GM23338 (cell line): ENCODE data around the gene NELFB. TPM values are rescaled to one million over a fixed set of nuclear protein-coding genes. Genes with fewer than 3 reads are reported as not detected.

ENCODE experiments used
- ATAC-seq: fragments of 200-7000 bp; cut with Tn5 transposase; 3 replicates; pipeline ENCODE4 v1.9.1; 2020
- DNase-seq: peaks from one replicate; pipeline ENCODE4 v3.0.0-alpha.2; 2015; ENCODE audit warnings: low spot score
- H2AFZ ChIP-seq: fragments of 200-600 bp; sonication (generic); 2 replicates; pipeline ENCODE4 v1.8.0; 2016; ENCODE audit warnings: antibody characterized with exemption, mild to moderate bottlenecking, moderate library complexity
- H3F3A ChIP-seq: fragments of 200-600 bp; sonication (generic); replicated peaks from 2 replicates; pipeline ENCODE4 v1.8.0; 2017; ENCODE audit warnings: antibody characterized with exemption, mixed run types, low read depth
- H3K27ac ChIP-seq: fragments of 200-600 bp; sonication (generic); 2 replicates; pipeline ENCODE4 v1.6.1; 2016; ENCODE audit warnings: low read depth
- H3K27me3 ChIP-seq: fragments of 200-600 bp; sonication (generic); 2 replicates; pipeline ENCODE4 v1.8.0; 2016; ENCODE audit warnings: mild to moderate bottlenecking, mixed run types, moderate library complexity; ENCODE audit not compliant: insufficient read depth
- H3K36me3 ChIP-seq: fragments of 200-600 bp; sonication (generic); 2 replicates; pipeline ENCODE4 v1.8.0; 2016; ENCODE audit warnings: mild to moderate bottlenecking; ENCODE audit not compliant: insufficient read depth
- H3K4me1 ChIP-seq: fragments of 200-600 bp; sonication (generic); 2 replicates; pipeline ENCODE4 v1.8.0; 2016; ENCODE audit warnings: mild to moderate bottlenecking, moderate library complexity; ENCODE audit not compliant: insufficient read depth
- H3K4me2 ChIP-seq: fragments of 200-600 bp; sonication (generic); 2 replicates; pipeline ENCODE4 v1.7.1; 2017; ENCODE audit warnings: mixed run types
- H3K4me3 ChIP-seq: fragments of 200-600 bp; sonication (generic); 2 replicates; pipeline ENCODE4 v1.6.1; 2016; ENCODE audit warnings: mixed run types
- H3K79me2 ChIP-seq: fragments of 200-600 bp; sonication (generic); replicated peaks from 2 replicates; pipeline ENCODE4 v1.8.0; 2017; ENCODE audit warnings: mild to moderate bottlenecking; ENCODE audit not compliant: insufficient read depth
- H3K9me2 ChIP-seq: fragments of 200-600 bp; sonication (generic); 2 replicates; pipeline ENCODE4 v1.8.0; 2017; ENCODE audit not compliant: insufficient read depth
- H4K20me1 ChIP-seq: fragments of 200-600 bp; sonication (generic); replicated peaks from 2 replicates; pipeline ENCODE4 v1.8.0; 2017; ENCODE audit warnings: mild to moderate bottlenecking; ENCODE audit not compliant: insufficient read depth
- H3K27ac Mint-ChIP-seq: 2 replicates; pipeline ENCODE4 v1.8.0; 2020; ENCODE audit warnings: inconsistent platforms, mild to moderate bottlenecking, moderate library complexity, mixed read lengths
- H3K27me3 Mint-ChIP-seq: 3 replicates; pipeline ENCODE4 v1.8.0; 2022; ENCODE audit warnings: low read depth, mild to moderate bottlenecking, moderate library complexity, mixed read lengths, inconsistent platforms; ENCODE audit not compliant: insufficient read depth, poor library complexity
- H3K36me3 Mint-ChIP-seq: 3 replicates; pipeline ENCODE4 v1.8.0; 2021; ENCODE audit warnings: low read depth, mild to moderate bottlenecking, inconsistent platforms, moderate library complexity, mixed read lengths
- H3K4me1 Mint-ChIP-seq: 3 replicates; pipeline ENCODE4 v1.8.0; 2020; ENCODE audit warnings: mild to moderate bottlenecking, inconsistent platforms, mixed read lengths
- H3K4me3 Mint-ChIP-seq: 3 replicates; pipeline ENCODE4 v1.8.0; 2021; ENCODE audit warnings: moderate library complexity, mild to moderate bottlenecking, inconsistent platforms, mixed read lengths
- H3K9me3 Mint-ChIP-seq: 3 replicates; pipeline ENCODE4 v1.8.0; 2020; ENCODE audit warnings: moderate library complexity, mild to moderate bottlenecking, inconsistent platforms, mixed read lengths
- CREB1 ChIP-seq: fragments of 250-450 bp; sonication (Bioruptor Pico); IDR thresholded peaks from 2 replicates; pipeline ENCODE4 v1.5.0; 2020; ENCODE audit warnings: low read depth, mild to moderate bottlenecking, moderate library complexity
- EZH2 ChIP-seq: fragments of 200-600 bp; sonication (generic); IDR thresholded peaks from one replicate; pipeline ENCODE4 v1.8.0; 2017; ENCODE audit warnings: antibody characterized with exemption, mild to moderate bottlenecking, low read depth; ENCODE audit not compliant: unreplicated experiment
- EZH2phosphoT487 ChIP-seq: fragments of 200-600 bp; sonication (generic); IDR thresholded peaks from one replicate; pipeline ENCODE4 v1.8.1; 2018; ENCODE audit warnings: antibody characterized with exemption; ENCODE audit not compliant: unreplicated experiment
- JUNB ChIP-seq: IDR thresholded peaks from one replicate; pipeline ENCODE4 v1.6.1; 2016; ENCODE audit warnings: antibody characterized with exemption; ENCODE audit not compliant: unreplicated experiment
- NANOG ChIP-seq: IDR thresholded peaks from 2 replicates; pipeline ENCODE4 v1.6.1; 2016; ENCODE audit warnings: antibody characterized with exemption, borderline replicate concordance
- POLR2AphosphoS5 ChIP-seq: IDR thresholded peaks from 2 replicates; pipeline ENCODE4 v1.6.1; 2016; ENCODE audit warnings: antibody characterized with exemption, low read depth
- STAT1 ChIP-seq: IDR thresholded peaks from one replicate; pipeline ENCODE4 v1.6.1; 2016; ENCODE audit warnings: antibody characterized with exemption; ENCODE audit not compliant: unreplicated experiment
- ZNF114 ChIP-seq: fragments of 250-450 bp; sonication (Bioruptor Pico); IDR thresholded peaks from 2 replicates; pipeline ENCODE4 v1.5.0; 2020; ENCODE audit warnings: mild to moderate bottlenecking, moderate library complexity
- ZNF331 ChIP-seq: fragments of 250-450 bp; sonication (Bioruptor Pico); IDR thresholded peaks from 2 replicates; pipeline ENCODE4 v1.5.0; 2020; ENCODE audit warnings: low read depth, mild to moderate bottlenecking, moderate library complexity
- polyA plus RNA-seq: library from polyadenylated mRNA; unstranded; fragments of >200 nt; fragmentation: Nextera tagmentation; extraction: Ambion mirVana; gene quantifications from 2 replicates; pipeline ENCODE4 v1.2.1, GENCODE V29; 2016
- total RNA-seq: library from RNA; depleted of rRNA; stranded (reverse); fragments of >200 nt; shearing (Covaris generic); gene quantifications from 2 replicates; pipeline ENCODE4 v1.2.3, GENCODE V29; 2014
- TF ChIP-seq, protein P1 (sequence below), 2 experiments: fragments of 200-600 bp in 1 of 2; sonication (generic) in 1 of 2; conservative IDR thresholded peaks; 2 replicates each; pipeline versions ENCODE4 v1.5.1 to v1.6.1; 2016 to 2017; ENCODE audit warnings: antibody characterized with exemption in 2 of 2, low read depth in 2 of 2, mild to moderate bottlenecking in 2 of 2, moderate library complexity in 1 of 2
- TF ChIP-seq, protein P2 (sequence below): IDR thresholded peaks from one replicate; pipeline ENCODE4 v1.6.1; 2018; ENCODE audit warnings: antibody characterized with exemption; ENCODE audit not compliant: unreplicated experiment
- TF ChIP-seq, protein P3 (sequence below): IDR thresholded peaks from 2 replicates; pipeline ENCODE4 v1.6.1; 2016; ENCODE audit warnings: antibody characterized with exemption

NELFB gene
- total and polyA plus RNA-seq, 2 experiments from 2014 or later: 30.0 to 97.3 TPM

DNA sequence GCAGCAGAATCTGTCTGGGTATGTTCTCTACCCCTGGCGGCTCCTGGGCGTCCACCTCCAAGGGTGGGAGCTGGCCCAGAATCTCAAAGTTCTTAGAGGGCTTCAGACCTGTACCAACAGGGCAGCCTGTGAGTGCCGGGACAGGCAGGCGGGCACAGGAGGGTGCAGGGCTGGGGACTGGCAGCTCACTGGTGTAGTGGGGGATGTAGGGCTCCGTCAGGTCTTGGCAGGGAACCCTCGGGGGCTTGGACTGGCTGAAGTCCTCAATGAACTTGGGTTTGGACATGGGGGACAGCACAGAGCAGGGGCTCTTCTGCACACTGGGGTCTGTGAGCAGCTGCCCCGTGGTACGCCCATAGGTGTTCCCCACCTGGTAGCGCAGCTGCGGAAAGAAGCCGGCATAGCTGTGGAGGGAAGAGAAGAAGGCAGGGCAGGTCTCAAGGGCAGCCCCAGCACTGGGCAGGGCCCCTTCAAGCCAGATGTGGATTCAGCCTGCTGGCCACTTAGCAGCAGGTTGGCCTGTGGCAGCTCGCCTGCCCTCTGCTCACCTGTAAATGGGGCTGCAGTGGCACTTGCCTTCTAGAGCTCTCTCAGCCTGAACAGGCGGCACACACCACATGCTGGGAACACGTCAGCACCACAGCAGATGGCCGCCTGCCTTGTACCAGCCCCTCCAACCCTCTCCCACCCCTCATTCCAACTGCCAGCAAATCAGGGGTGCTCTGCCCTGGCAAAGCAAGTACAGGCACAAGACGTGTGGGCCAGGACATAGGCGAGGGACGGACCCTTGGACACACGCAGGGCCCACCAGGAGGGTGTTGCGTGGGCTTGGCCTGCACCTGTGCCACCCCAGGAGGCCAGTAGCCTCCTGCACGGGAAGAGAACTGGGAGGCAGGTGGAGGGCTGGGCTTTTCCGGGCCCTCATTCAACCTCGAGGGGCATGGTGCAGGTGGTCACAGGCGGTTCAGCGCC, 9.4 kb upstream of the NELFB start:
- Histone ChIP-seq H4K20me1 (peaks cover 16% of the 10 kb centered on the region), H3K4me3 (no peak overlapping the region), H3K9me2 (no peaks in the 10 kb centered on the region), H3K4me1 (peaks cover 15% of the 10 kb centered on the region; the same call in 1 of the 2 replicates), H3F3A (0 out of 2 replicates have a peak, but pooled peaks cover 26% of the 10 kb centered on the region), H3K27ac (no peak overlapping the region), H3K27me3 (no peaks in the 10 kb centered on the region), H3K4me2 (no peak overlapping the region), H3K79me2 (peaks cover 14% of the 10 kb centered on the region), H2AFZ (no peak overlapping the region), H3K36me3 (no peaks in the 10 kb centered on the region)
- Mint-ChIP-seq H3K4me3 (no peak overlapping the region; the same call in 2 of the 3 replicates), H3K9me3 (no peaks in the 10 kb centered on the region), H3K27me3 (peaks cover 28% of the 10 kb centered on the region), H3K36me3 (peaks cover 28% of the 10 kb centered on the region), H3K4me1 (peaks cover 29% of the 10 kb centered on the region), H3K27ac (no peak overlapping the region; the same call in 1 of the 2 replicates)
- DNase-seq: no peak
- ATAC-seq: no peak
- TF ChIP-seq CREB1 (CRISPR knock-in tag): no peak

DNA sequence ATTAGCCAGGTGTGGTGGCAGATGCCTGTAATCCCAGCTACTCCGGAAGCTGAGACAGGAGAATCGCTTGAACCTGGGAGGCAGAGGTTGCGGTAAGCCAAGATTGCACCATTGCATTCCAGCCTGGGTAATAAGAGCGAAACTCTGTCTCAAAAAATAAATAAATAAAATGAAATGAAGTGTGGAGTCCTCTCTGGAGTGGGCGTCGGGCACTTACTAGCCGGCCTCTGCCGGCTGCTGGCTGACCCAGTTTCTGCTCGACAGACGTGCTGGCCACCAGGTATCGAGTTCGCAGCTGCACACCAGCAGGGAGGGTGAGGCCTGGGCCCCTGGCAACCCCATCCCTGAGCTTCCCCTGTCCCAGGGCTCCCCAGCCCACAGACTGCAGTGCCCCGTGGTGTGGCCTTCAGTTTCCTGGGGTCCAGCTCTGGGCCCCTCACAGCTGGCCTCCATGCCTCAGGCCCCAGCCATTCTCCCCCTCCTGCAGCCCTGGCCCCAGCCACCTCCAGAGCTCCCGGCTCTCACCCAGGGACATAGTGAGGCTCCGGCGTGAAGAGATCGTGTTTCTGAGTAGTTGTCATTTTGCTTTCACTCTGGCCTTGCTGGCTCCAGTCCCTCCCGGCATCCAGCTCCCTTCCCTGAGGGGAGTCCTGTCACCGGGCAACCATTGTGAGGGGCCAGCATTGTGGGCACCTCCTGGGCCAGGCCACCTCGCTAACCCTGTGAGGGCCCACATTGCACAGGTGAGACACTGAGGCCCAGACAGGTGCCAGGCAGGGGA, 7.8 kb upstream of the NELFB start:
- H2AFZ ChIP-seq: no peak overlapping the region
- TF ChIP-seq, protein P1, sequence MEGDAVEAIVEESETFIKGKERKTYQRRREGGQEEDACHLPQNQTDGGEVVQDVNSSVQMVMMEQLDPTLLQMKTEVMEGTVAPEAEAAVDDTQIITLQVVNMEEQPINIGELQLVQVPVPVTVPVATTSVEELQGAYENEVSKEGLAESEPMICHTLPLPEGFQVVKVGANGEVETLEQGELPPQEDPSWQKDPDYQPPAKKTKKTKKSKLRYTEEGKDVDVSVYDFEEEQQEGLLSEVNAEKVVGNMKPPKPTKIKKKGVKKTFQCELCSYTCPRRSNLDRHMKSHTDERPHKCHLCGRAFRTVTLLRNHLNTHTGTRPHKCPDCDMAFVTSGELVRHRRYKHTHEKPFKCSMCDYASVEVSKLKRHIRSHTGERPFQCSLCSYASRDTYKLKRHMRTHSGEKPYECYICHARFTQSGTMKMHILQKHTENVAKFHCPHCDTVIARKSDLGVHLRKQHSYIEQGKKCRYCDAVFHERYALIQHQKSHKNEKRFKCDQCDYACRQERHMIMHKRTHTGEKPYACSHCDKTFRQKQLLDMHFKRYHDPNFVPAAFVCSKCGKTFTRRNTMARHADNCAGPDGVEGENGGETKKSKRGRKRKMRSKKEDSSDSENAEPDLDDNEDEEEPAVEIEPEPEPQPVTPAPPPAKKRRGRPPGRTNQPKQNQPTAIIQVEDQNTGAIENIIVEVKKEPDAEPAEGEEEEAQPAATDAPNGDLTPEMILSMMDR (conservative IDR thresholded peaks at IDR 0.05; ENCODE audit: low read depth in 2 of 2): no peak
- TF ChIP-seq ZNF114 (CRISPR knock-in tag) (no peak), POLR2AphosphoS5 (no peak), JUNB (no peak), NANOG (no peak), STAT1 (no peak), CREB1 (CRISPR knock-in tag) (no peak), ZNF331 (CRISPR knock-in tag) (no peak), EZH2phosphoT487 (no peak), EZH2 (no peak)
- TF ChIP-seq, protein P2, sequence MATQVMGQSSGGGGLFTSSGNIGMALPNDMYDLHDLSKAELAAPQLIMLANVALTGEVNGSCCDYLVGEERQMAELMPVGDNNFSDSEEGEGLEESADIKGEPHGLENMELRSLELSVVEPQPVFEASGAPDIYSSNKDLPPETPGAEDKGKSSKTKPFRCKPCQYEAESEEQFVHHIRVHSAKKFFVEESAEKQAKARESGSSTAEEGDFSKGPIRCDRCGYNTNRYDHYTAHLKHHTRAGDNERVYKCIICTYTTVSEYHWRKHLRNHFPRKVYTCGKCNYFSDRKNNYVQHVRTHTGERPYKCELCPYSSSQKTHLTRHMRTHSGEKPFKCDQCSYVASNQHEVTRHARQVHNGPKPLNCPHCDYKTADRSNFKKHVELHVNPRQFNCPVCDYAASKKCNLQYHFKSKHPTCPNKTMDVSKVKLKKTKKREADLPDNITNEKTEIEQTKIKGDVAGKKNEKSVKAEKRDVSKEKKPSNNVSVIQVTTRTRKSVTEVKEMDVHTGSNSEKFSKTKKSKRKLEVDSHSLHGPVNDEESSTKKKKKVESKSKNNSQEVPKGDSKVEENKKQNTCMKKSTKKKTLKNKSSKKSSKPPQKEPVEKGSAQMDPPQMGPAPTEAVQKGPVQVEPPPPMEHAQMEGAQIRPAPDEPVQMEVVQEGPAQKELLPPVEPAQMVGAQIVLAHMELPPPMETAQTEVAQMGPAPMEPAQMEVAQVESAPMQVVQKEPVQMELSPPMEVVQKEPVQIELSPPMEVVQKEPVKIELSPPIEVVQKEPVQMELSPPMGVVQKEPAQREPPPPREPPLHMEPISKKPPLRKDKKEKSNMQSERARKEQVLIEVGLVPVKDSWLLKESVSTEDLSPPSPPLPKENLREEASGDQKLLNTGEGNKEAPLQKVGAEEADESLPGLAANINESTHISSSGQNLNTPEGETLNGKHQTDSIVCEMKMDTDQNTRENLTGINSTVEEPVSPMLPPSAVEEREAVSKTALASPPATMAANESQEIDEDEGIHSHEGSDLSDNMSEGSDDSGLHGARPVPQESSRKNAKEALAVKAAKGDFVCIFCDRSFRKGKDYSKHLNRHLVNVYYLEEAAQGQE: no peak
- TF ChIP-seq, protein P3, sequence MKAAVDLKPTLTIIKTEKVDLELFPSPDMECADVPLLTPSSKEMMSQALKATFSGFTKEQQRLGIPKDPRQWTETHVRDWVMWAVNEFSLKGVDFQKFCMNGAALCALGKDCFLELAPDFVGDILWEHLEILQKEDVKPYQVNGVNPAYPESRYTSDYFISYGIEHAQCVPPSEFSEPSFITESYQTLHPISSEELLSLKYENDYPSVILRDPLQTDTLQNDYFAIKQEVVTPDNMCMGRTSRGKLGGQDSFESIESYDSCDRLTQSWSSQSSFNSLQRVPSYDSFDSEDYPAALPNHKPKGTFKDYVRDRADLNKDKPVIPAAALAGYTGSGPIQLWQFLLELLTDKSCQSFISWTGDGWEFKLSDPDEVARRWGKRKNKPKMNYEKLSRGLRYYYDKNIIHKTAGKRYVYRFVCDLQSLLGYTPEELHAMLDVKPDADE: no peak

More for the DNA sequence above, 7.8 kb upstream of the NELFB start:
- H3K9me3 Mint-ChIP-seq: no peaks in the 10 kb centered on the region
- DNase-seq (no peak), ATAC-seq (no peak)
- H3K27ac Mint-ChIP-seq: no peak overlapping the region
- Histone ChIP-seq H3K27ac (no peak overlapping the region), H3K27me3 (no peaks in the 10 kb centered on the region), H3K4me3 (no peak overlapping the region), H3K36me3 (no peaks in the 10 kb centered on the region), H4K20me1 (peaks cover 9% of the 10 kb centered on the region), H3K4me1 (peaks cover 17% of the 10 kb centered on the region; the same call in 1 of the 2 replicates), H3K9me2 (no peaks in the 10 kb centered on the region), H3K4me2 (no peak overlapping the region), H3F3A (0 out of 2 replicates have a peak, but pooled peaks cover 22% of the 10 kb centered on the region), H3K79me2 (peaks cover 6% of the 10 kb centered on the region)
- peaks cover 19% of the 10 kb centered on the region for H3K36me3 Mint-ChIP-seq
- peaks cover 29% of the 10 kb centered on the region for H3K4me1 Mint-ChIP-seq
- H3K4me3 Mint-ChIP-seq: no peak overlapping the region
- H3K27me3 Mint-ChIP-seq: peaks cover 26% of the 10 kb centered on the region
